ENCODE data around the gene GSG1L.

GRCh38 chr16:27999687-28000086 is 63.8 kb downstream of the GSG1L start:
- no peak for TF ChIP-seq EZH2 (IDR thresholded peaks at IDR 0.05; ENCODE audit: low read depth)
- TF ChIP-seq, protein P1, sequence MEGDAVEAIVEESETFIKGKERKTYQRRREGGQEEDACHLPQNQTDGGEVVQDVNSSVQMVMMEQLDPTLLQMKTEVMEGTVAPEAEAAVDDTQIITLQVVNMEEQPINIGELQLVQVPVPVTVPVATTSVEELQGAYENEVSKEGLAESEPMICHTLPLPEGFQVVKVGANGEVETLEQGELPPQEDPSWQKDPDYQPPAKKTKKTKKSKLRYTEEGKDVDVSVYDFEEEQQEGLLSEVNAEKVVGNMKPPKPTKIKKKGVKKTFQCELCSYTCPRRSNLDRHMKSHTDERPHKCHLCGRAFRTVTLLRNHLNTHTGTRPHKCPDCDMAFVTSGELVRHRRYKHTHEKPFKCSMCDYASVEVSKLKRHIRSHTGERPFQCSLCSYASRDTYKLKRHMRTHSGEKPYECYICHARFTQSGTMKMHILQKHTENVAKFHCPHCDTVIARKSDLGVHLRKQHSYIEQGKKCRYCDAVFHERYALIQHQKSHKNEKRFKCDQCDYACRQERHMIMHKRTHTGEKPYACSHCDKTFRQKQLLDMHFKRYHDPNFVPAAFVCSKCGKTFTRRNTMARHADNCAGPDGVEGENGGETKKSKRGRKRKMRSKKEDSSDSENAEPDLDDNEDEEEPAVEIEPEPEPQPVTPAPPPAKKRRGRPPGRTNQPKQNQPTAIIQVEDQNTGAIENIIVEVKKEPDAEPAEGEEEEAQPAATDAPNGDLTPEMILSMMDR (conservative IDR thresholded peaks at IDR 0.05): no peak

All from PC-9 (cell line).